ENCODE measurements around the gene ANKS3.
"Not testable (repeated sequence)": the region's sequence is repeated elsewhere in the genome, so short reads cannot be mapped to it uniquely, and the experiment has no call there.

ANKS3 gene

DNA sequence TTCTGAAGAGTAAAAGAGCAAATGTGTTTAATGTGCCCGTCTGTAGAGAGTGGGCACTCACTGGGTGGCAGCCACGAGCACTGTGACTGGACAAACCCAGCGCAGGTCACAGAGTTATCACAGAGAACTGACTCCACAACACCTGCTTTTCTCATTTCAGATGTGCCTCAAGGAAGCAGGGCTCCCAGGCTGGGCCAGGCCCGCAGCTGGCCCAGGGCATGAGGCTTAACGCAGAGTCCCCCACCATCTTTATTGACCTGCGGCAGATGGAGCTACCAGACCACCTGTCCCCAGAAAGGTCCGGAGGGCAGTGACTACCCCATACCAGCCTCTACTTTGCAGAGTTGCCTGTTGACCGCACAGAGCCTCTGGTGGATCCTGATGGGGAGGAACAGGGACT, 12.1 kb upstream of the ANKS3 start:
- Histone ChIP-seq H3K27me3 (no peaks in the 10 kb centered on the region), H3K4me1 (peaks cover 62% of the 10 kb centered on the region), H3K9ac (no peak overlapping the region; the same call in 1 of the 2 replicates), H3K36me3 (peaks cover 15% of the 10 kb centered on the region), H3K4me2 (peak overlapping the region; percentile 86), H3K27ac (peak overlapping the region; percentile 60), H3K9me3 (no peaks in the 10 kb centered on the region), H4K20me1 (0 out of 2 replicates have a peak, but pooled peaks cover 15% of the 10 kb centered on the region), H3K4me3 (no peak overlapping the region)
- TF ChIP-seq Cebpa-rat (IDR thresholded peaks at IDR 0.05): no peak

- no peak for TF ChIP-seq Cebpa-rat (IDR thresholded peaks at IDR 0.05)
Observed at GRCh38 chr16:4745274-4745569, 11.2 kb upstream of the ANKS3 start.

GRCh38 chr16:4744555-4745273, 10.6 kb upstream of the ANKS3 start:
- Histone ChIP-seq H3K4me1 (peaks cover 58% of the 10 kb centered on the region), H3K27me3 (no peaks in the 10 kb centered on the region), H3K9ac (no peak overlapping the region), H3K4me3 (no peak overlapping the region), H4K20me1 (0 out of 2 replicates have a peak, but pooled peaks cover 6% of the 10 kb centered on the region), H3K4me2 (no peak overlapping the region), H3K27ac (no peak overlapping the region), H3K36me3 (peaks cover 1% of the 10 kb centered on the region; the same call in 1 of the 2 replicates), H3K9me3 (no peaks in the 10 kb centered on the region)
- TF ChIP-seq Cebpa-rat (IDR thresholded peaks at IDR 0.05): no peak

More at GRCh38 chr16:4745274-4745569, 11.2 kb upstream of the ANKS3 start:
- no peaks in the 10 kb centered on the region for H3K27me3 ChIP-seq
- 0 out of 2 replicates have a peak, but pooled peaks cover 11% of the 10 kb centered on the region for H4K20me1 ChIP-seq
- no peak overlapping the region for H3K9ac ChIP-seq
- H3K4me2 ChIP-seq: no peak overlapping the region
- no peak overlapping the region for H3K4me3 ChIP-seq
- H3K4me1 ChIP-seq: peaks cover 62% of the 10 kb centered on the region
- no peaks in the 10 kb centered on the region for H3K9me3 ChIP-seq
- no peak overlapping the region for H3K27ac ChIP-seq
- H3K36me3 ChIP-seq: peaks cover 6% of the 10 kb centered on the region; the same call in 1 of the 2 replicates

- no peak overlapping the region for H3K27ac ChIP-seq
- peak overlapping the region; percentile 52 for H3K4me2 ChIP-seq
- H4K20me1 ChIP-seq: 0 out of 2 replicates have a peak, but pooled peaks cover 5% of the 10 kb centered on the region
- no peaks in the 10 kb centered on the region for H3K36me3 ChIP-seq
- peaks cover 50% of the 10 kb centered on the region for H3K4me1 ChIP-seq
- H3K9me3 ChIP-seq: no peaks in the 10 kb centered on the region
- H3K27me3 ChIP-seq: no peaks in the 10 kb centered on the region
- no peak for TF ChIP-seq Cebpa-rat (IDR thresholded peaks at IDR 0.05)
- H3K9ac ChIP-seq: peak overlapping the region; percentile 31; the same call in 1 of the 2 replicates
- H3K4me3 ChIP-seq: no peak overlapping the region
Observed at GRCh38 chr16:4743226-4743878, 9.3 kb upstream of the ANKS3 start.

DNA sequence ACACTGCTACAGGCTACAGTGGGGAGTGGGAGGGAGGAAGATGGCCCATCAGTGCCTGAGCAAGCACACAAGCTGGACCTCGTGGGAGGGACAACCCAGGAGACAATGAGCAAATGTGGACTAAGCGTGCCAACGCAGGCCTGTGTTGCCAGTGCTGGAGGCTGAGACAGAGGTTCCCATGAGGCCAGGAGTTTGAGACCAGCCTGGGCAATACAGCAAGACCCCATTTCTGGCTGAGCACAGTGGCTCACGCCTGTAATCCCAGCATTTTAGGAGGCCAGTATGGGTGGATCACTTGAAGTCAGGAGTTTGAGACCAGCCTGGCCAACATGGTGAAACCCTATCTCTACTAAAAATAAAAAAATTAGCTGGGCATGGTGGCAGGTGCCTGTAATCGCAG, 4.3 kb upstream of the ANKS3 start:
- H3K9ac ChIP-seq, H4K20me1 ChIP-seq, H3K36me3 ChIP-seq, H3K9me3 ChIP-seq, H3K27me3 ChIP-seq, H3K4me3 ChIP-seq, H3K4me2 ChIP-seq, H3K27ac ChIP-seq: not testable (repeated sequence)
- peaks cover 32% of the 10 kb centered on the region for H3K4me1 ChIP-seq

DNA sequence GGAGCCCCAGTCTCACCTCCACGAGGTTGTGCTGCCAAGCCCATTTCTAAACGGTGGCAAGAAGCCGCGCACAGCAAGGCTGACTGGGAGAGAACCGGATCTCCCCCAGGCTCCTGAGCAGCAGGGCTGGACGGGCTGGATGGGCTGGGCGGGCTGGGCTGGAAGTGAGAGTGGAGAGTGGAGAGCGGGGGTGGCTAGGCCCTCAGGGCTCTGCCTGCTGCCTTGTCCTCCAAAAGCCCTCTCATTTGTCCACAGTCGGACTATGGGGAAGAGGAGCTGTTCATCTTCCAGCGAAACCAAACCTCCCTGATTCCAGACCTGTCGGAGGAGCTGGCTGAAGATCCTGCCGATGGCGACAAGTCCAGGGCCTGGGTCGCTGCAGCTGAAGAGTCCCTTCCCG, 3.5 kb upstream of the ANKS3 start:
- no peaks in the 10 kb centered on the region for H4K20me1 ChIP-seq
- no peak overlapping the region for H3K4me2 ChIP-seq
- no peaks in the 10 kb centered on the region for H3K9me3 ChIP-seq
- H3K9ac ChIP-seq: no peak overlapping the region
- peaks cover 32% of the 10 kb centered on the region for H3K4me1 ChIP-seq
- H3K27me3 ChIP-seq: no peaks in the 10 kb centered on the region
- no peak for TF ChIP-seq Cebpa-rat (IDR thresholded peaks at IDR 0.05)
- no peak overlapping the region for H3K27ac ChIP-seq
- H3K4me3 ChIP-seq: no peak overlapping the region
- H3K36me3 ChIP-seq: no peaks in the 10 kb centered on the region

DNA sequence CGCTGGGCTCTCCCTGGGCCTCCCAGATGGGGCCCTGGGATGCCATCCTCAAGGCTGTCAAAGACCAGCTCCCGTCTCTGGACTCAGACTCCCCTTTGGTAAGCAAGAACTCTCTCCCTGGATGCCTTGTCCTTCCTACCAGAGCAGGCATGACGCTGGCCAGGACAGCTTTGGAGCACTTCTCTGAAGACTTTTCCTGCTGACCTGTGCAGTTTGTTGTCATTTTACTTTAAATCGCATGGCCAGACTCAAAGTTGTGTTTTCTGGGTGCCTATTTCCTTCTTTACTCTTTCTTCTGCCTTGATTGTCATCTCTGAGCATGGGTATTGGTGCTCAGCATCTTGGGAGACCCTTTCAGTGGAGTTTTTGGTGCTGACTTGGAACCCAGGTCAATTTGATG, 2.5 kb upstream of the ANKS3 start:
- Histone ChIP-seq H3K9me3 (no peaks in the 10 kb centered on the region), H3K4me1 (peaks cover 32% of the 10 kb centered on the region), H3K27ac (no peak overlapping the region), H3K36me3 (0 out of 2 replicates have a peak, but pooled peaks cover 4% of the 10 kb centered on the region), H3K4me3 (no peak overlapping the region), H3K27me3 (no peaks in the 10 kb centered on the region), H4K20me1 (no peaks in the 10 kb centered on the region), H3K4me2 (no peak overlapping the region), H3K9ac (no peak overlapping the region)
- no peak for TF ChIP-seq Cebpa-rat (IDR thresholded peaks at IDR 0.05)

DNA sequence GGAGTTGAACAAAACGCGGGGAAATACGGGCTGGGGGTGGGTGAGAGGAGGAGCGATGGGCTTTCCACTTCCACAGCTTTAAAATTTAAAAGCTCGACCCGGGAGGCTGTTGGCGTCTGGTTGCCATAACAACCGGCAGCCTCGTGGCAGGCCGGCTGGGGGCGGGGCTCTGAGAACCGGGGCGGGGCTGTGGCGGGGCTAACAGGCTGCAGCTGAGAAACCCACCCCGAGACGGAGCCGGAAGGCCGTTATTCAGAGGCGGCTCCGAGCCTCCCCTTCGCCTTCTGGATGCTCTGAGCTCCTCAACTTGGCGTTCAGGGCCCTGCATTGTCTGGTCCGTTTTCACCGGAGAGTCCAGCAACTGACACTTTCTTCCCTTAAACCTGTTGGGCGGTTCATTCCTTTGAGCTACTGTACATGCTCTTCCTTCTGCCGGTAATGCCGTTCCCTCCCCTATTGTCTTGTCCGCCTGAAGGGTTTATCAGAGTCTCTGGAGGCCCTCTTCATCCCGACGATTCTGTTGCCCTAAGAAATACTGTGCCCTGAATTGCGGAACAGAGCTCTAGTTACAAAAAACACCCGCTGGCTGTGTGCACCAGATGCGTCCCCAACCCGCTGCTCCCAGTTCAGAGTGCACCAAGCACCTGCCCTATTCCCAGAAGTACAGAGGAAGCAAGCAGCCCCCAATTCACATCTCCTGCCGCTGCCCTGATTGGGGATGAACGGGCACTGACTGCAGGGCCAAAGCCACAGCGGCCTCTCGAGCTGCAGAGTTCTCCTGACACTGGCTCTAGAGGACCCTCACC, 862 bp upstream of the ANKS3 start:
- no peaks in the 10 kb centered on the region for H4K20me1 ChIP-seq
- peak overlapping the region; percentile 96 for H3K4me3 ChIP-seq
- no peaks in the 10 kb centered on the region for H3K9me3 ChIP-seq
- H3K27me3 ChIP-seq: no peaks in the 10 kb centered on the region
- peaks cover 32% of the 10 kb centered on the region for H3K4me1 ChIP-seq
- peak overlapping the region; percentile 87 for H3K9ac ChIP-seq
- peaks cover 17% of the 10 kb centered on the region for H3K36me3 ChIP-seq
- H3K27ac ChIP-seq: peak overlapping the region; percentile 79
- H3K4me2 ChIP-seq: peak overlapping the region; percentile 99
- TF ChIP-seq Cebpa-rat (IDR thresholded peaks at IDR 0.05): no peak

- Histone ChIP-seq H3K9ac (peak overlapping the region; percentile 87), H3K27ac (peak overlapping the region; percentile 79), H3K4me1 (peaks cover 29% of the 10 kb centered on the region), H3K4me2 (peak overlapping the region; percentile 99), H3K9me3 (no peaks in the 10 kb centered on the region), H3K27me3 (no peaks in the 10 kb centered on the region), H4K20me1 (0 out of 2 replicates have a peak, but pooled peaks cover 4% of the 10 kb centered on the region), H3K36me3 (peaks cover 29% of the 10 kb centered on the region), H3K4me3 (peak overlapping the region; percentile 96)
- TF ChIP-seq Cebpa-rat (IDR thresholded peaks at IDR 0.05): no peak
Observed at GRCh38 chr16:4733747-4734062, 366 bp downstream of the ANKS3 start.

Data from BLaER1 (cell line).